Naive thymus-derived CD4-positive, alpha-beta T cell (primary cell): ENCODE data around the gene ATP6V0E1. TPM values are rescaled to one million over a fixed set of nuclear protein-coding genes. Genes with fewer than 3 reads are reported as not detected.

ENCODE experiments used
- ATAC-seq: fragments of 150-1000 bp; cut with Tn5 transposase; 2 replicates; pipeline ENCODE4 v1.10.0; 2021; ENCODE audit warnings: mild to moderate bottlenecking, moderate library complexity
- CTCF ChIA-PET: fragments of 350-600 bp; sonication (Branson Sonifier 250); formaldehyde crosslinking; loops from one replicate; lab custom pipeline; 2021; ENCODE audit warnings: antibody characterized with exemption; lab: Charles Lee
- POLR2A ChIA-PET: fragments of 350-600 bp; sonication (Branson Sonifier 250); formaldehyde crosslinking; loops from one replicate; lab custom pipeline; 2021; ENCODE audit warnings: antibody characterized with exemption, inconsistent platforms; lab: Charles Lee
- DNase-seq, 9 donors: peaks; one replicate each; pipeline versions ENCODE4 v3.0.0 to v3.0.0-alpha.2; 2020 to 2022; ENCODE audit warnings: mixed read lengths in 1 of 9
- H3K27ac ChIP-seq: one replicate; pipeline ENCODE4 v1.7.0; 2013; ENCODE audit warnings: mild to moderate bottlenecking, low read depth, low read length, moderate library complexity
- H3K27me3 ChIP-seq, 2 donors: one replicate each; pipeline ENCODE4 v1.7.0; 2013; ENCODE audit warnings: low read length in 2 of 2, mild to moderate bottlenecking in 2 of 2, moderate library complexity in 2 of 2; ENCODE audit not compliant: control insufficient read depth in 2 of 2, insufficient read depth in 2 of 2
- H3K36me3 ChIP-seq, 3 experiments: 1 replicate in 2 of 3; 2 replicates in 1 of 3; pipeline ENCODE4 v1.7.0; 2013; ENCODE audit warnings: low read length in 3 of 3, mild to moderate bottlenecking in 3 of 3, moderate library complexity in 1 of 3; ENCODE audit not compliant: insufficient read depth in 3 of 3, control insufficient read depth in 2 of 3
- H3K4me1 ChIP-seq, 2 donors: one replicate each; pipeline ENCODE4 v1.7.0; 2013; ENCODE audit warnings: low read length in 2 of 2, mild to moderate bottlenecking in 2 of 2, moderate library complexity in 1 of 2; ENCODE audit not compliant: control insufficient read depth in 2 of 2, insufficient read depth in 2 of 2
- H3K4me3 ChIP-seq: 2 replicates; pipeline ENCODE4 v1.7.0; 2013; ENCODE audit warnings: mild to moderate bottlenecking, low read length
- H3K9me3 ChIP-seq, 3 experiments: 1 replicate in 2 of 3; 2 replicates in 1 of 3; pipeline ENCODE4 v1.7.0; 2013; ENCODE audit warnings: low read length in 3 of 3; ENCODE audit not compliant: control insufficient read depth in 2 of 3
- H3K27ac Mint-ChIP-seq, 9 donors: one replicate each; pipeline ENCODE4 v1.8.0; 2020 to 2022; ENCODE audit warnings: mixed read lengths in 9 of 9, mild to moderate bottlenecking in 8 of 9, moderate library complexity in 5 of 9, inconsistent platforms in 2 of 9
- H3K27me3 Mint-ChIP-seq, 5 donors: one replicate each; pipeline ENCODE4 v1.8.0; 2021 to 2022; ENCODE audit warnings: mixed read lengths in 5 of 5, mild to moderate bottlenecking in 1 of 5
- H3K36me3 Mint-ChIP-seq, 5 donors: one replicate each; pipeline ENCODE4 v1.8.0; 2020 to 2022; ENCODE audit warnings: mixed read lengths in 5 of 5, mild to moderate bottlenecking in 3 of 5, inconsistent platforms in 1 of 5
- H3K4me1 Mint-ChIP-seq, 7 donors: one replicate each; pipeline ENCODE4 v1.8.0; 2020 to 2022; ENCODE audit warnings: mixed read lengths in 7 of 7, mild to moderate bottlenecking in 3 of 7, inconsistent platforms in 1 of 7
- H3K4me3 Mint-ChIP-seq, 10 donors: one replicate each; pipeline ENCODE4 v1.8.0; 2020 to 2022; ENCODE audit warnings: mild to moderate bottlenecking in 10 of 10, mixed read lengths in 10 of 10, moderate library complexity in 6 of 10, inconsistent platforms in 2 of 10
- H3K9me3 Mint-ChIP-seq, 11 donors: one replicate each; pipeline ENCODE4 v1.8.0; 2020 to 2022; ENCODE audit warnings: mixed read lengths in 11 of 11, mild to moderate bottlenecking in 4 of 11, inconsistent platforms in 1 of 11, moderate library complexity in 1 of 11
- intact Hi-C, 2 donors: fragments of 100-400 bp; cut with micrococcal nuclease; formaldehyde crosslinking; loops; one replicate each; pipeline ENCODE4 v1.15.1; 2023
- polyA plus RNA-seq, 2 donors: library from polyadenylated mRNA; unstranded; fragments of 300-500 nt; fragmentation: Illumina TruSeq; gene quantifications; one replicate each; pipeline ENCODE4 v1.2.3, GENCODE V29; 2021
- total RNA-seq, 6 experiments: library from RNA in 5 of 6; stranded (reverse) in 5 of 6; gene quantifications; 1 replicate in 5 of 6; 2 replicates in 1 of 6; pipeline ENCODE4 v1.2.3 and lab custom pipeline; 2021 to 2026

ATP6V0E1 gene
- total and polyA plus RNA-seq, 7 experiments from 2014 or later, result 61.8 to 455 (median 142) TPM

DNA sequence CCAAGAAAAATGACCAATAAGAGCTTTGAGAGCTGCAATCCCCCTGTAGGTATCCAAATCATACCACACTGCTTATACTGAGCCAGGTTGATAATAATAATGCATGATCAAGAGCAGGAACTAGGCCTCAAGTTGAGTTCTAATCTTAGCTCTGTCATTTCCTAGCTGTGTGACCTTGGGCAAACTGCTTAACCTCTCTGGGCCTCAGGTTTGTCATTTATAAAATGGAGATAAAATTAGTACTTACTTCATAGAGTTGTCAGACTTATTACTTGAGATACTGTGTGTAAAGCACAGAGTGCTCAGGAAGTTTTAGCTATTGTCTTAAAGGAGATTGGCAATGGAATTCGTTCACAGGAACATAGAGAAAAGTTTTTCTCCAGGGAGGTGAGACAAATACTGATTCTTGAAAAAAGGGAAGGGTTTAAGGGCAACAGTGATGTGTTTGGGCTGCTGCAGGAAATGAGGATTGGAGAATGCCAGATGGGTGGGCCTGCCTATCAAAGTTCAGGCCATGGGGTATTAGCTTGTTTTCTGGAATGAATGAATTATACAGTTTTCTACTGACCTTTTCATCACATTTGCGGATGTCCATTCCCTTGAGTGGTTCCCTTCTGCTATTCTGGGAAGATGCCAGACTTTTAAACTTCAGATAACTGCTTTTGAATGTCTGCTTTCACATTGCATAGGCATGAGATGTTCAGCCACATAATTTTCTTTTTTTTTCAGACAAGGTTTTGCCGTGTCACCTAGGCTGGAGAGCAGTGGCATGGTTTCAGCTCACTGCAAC is 10.2 kb upstream of the ATP6V0E1 start:
- Mint-ChIP-seq H3K36me3 (peaks cover 0 to 15% (median 12%) of the 10 kb centered on the region in 5 donors), H3K4me3 (no peak overlapping the region), H3K27ac (no peak overlapping the region), H3K27me3 (peaks cover 0 to 6% (median 0%) of the 10 kb centered on the region in 5 donors), H3K9me3 (peaks cover 0 to 2% (median 0%) of the 10 kb centered on the region in 11 donors), H3K4me1 (peaks cover 0 to 4% (median 0%) of the 10 kb centered on the region in 7 donors)
- peaks cover 0 to 21% (median 0%) of the 10 kb centered on the region in 3 experiments for H3K36me3 ChIP-seq
- ChIA-PET POLR2A (interaction anchor here (0.6 to 1.2 kb wide), 3 partner anchors 66 to 113 kb away, joined by 3 read pairs; no protein-coding TSS in a partner anchor), CTCF (no interaction called here)
- ATAC-seq, result no peak
- no peaks in the 10 kb centered on the region for H3K27me3 ChIP-seq
- intact Hi-C loops, result no loop called here
- no peaks in the 10 kb centered on the region for H3K9me3 ChIP-seq
- no peak overlapping the region for H3K27ac ChIP-seq
- H3K4me3 ChIP-seq, result no peak overlapping the region
- no peaks in the 10 kb centered on the region for H3K4me1 ChIP-seq
- DNase-seq, result no peak

GRCh38 chr5:172973931-172974330 is 9.6 kb upstream of the ATP6V0E1 start:
- Histone ChIP-seq H3K4me1 (no peaks in the 10 kb centered on the region), H3K4me3 (no peak overlapping the region), H3K27ac (no peak overlapping the region), H3K9me3 (no peaks in the 10 kb centered on the region), H3K27me3 (no peaks in the 10 kb centered on the region), H3K36me3 (peaks cover 0 to 14% (median 0%) of the 10 kb centered on the region in 3 experiments)
- ATAC-seq (no peak), DNase-seq (no peak)
- Mint-ChIP-seq H3K27ac (no peak overlapping the region), H3K9me3 (peaks cover 0 to 2% (median 0%) of the 10 kb centered on the region in 11 donors), H3K4me3 (no peak overlapping the region), H3K27me3 (peaks cover 0 to 6% (median 0%) of the 10 kb centered on the region in 5 donors), H3K36me3 (peaks cover 0 to 12% (median 11%) of the 10 kb centered on the region in 5 donors), H3K4me1 (peaks cover 0 to 9% (median 4%) of the 10 kb centered on the region in 7 donors)
- CTCF ChIA-PET, result no interaction called here
- intact Hi-C loops, result no loop called here
- POLR2A ChIA-PET, result interaction anchor here (0.6 to 1.2 kb wide), 2 partner anchors 65 to 91 kb away, joined by 3 read pairs; no protein-coding TSS in a partner anchor

- Histone ChIP-seq H3K4me1 (no peaks in the 10 kb centered on the region), H3K9me3 (no peaks in the 10 kb centered on the region), H3K27me3 (no peaks in the 10 kb centered on the region), H3K27ac (no peak overlapping the region), H3K36me3 (peaks cover 0 to under 1% (median 0%) of the 10 kb centered on the region in 3 experiments), H3K4me3 (no peak overlapping the region)
- CTCF ChIA-PET, result no interaction called here
- H3K36me3 Mint-ChIP-seq, result peaks cover 0 to 5% (median under 1%) of the 10 kb centered on the region in 5 donors
- H3K4me1 Mint-ChIP-seq, result peaks cover 0 to 9% (median 4%) of the 10 kb centered on the region in 7 donors
- peaks cover 0 to 6% (median 0%) of the 10 kb centered on the region in 5 donors for H3K27me3 Mint-ChIP-seq
- no peak overlapping the region for H3K4me3 Mint-ChIP-seq
- ATAC-seq (no peak), DNase-seq (no peak)
- H3K27ac Mint-ChIP-seq, result no peak overlapping the region
- POLR2A ChIA-PET, result no interaction called here
- H3K9me3 Mint-ChIP-seq, result peaks cover 0 to 2% (median 0%) of the 10 kb centered on the region in 11 donors
- intact Hi-C loops, result no loop called here
Observed at GRCh38 chr5:172975289-172975688, 8.3 kb upstream of the ATP6V0E1 start.

GRCh38 chr5:172979778-172980177 is 3.8 kb upstream of the ATP6V0E1 start:
- Mint-ChIP-seq H3K27me3 (peaks cover 0 to 6% (median 0%) of the 10 kb centered on the region in 5 donors), H3K4me3 (no peak overlapping the region), H3K4me1 (peaks cover 6 to 35% (median 17%) of the 10 kb centered on the region in 7 donors), H3K36me3 (peaks cover 0 to 2% (median 0%) of the 10 kb centered on the region in 5 donors), H3K9me3 (peaks cover 0 to 2% (median 0%) of the 10 kb centered on the region in 11 donors), H3K27ac (peak overlapping the region in 3 of 9 donors; percentile 53 to 57 (median 57))
- Histone ChIP-seq H3K9me3 (no peaks in the 10 kb centered on the region), H3K36me3 (peaks cover 0 to 5% (median 0%) of the 10 kb centered on the region in 3 experiments), H3K27me3 (no peaks in the 10 kb centered on the region), H3K4me1 (peaks cover 7 to 9% of the 10 kb centered on the region in 2 donors), H3K4me3 (no peak overlapping the region), H3K27ac (no peak overlapping the region)
- DNase-seq, result no peak
- no peak for ATAC-seq
- CTCF ChIA-PET, result interaction anchor here (0.8 to 3.3 kb wide), 4 partner anchors 15 to 222 kb away, joined by 3 to 20 read pairs (median 4); partner anchors contain the start of gene BNIP1
- POLR2A ChIA-PET, result interaction anchor here (1.2 kb wide), 1 partner anchor 163 kb away, joined by 4 read pairs; no protein-coding TSS in a partner anchor
- intact Hi-C loops, result loop anchor here (5.0 kb wide), 4 partner anchors 58 to 938 kb away; partner anchors contain the start of genes BOD1 (in 1 of the 2) and CPEB4 (in 1 of the 2)

DNA sequence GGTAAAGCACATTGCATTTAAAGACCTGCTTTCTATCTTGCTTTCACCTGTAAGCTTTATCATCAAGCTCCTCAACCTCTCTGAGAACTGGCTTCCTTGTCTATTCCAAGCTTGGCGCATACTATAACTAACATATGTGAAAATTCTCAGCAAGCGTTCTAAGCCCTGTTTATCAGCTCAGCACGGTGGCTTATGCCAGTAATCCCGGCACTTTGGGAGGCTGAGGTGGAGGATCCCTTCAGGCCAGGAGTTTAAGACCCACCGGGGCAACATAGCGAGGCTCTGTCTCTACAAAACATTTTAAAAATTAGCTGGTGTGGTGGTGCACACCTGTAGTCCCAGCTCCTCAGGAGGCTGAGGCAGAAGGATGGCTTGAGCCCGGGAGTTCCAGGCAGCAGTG is 1.6 kb upstream of the ATP6V0E1 start:
- H3K9me3 Mint-ChIP-seq, result peaks cover 0 to 2% (median 0%) of the 10 kb centered on the region in 11 donors
- H3K27me3 Mint-ChIP-seq, result no peaks in the 10 kb centered on the region
- ATAC-seq, result no peak
- peak overlapping the region in 7 of 9 donors; percentile 11 to 95 (median 75) for H3K27ac Mint-ChIP-seq
- Histone ChIP-seq H3K27me3 (no peaks in the 10 kb centered on the region), H3K9me3 (no peaks in the 10 kb centered on the region), H3K4me3 (no peak overlapping the region), H3K36me3 (peaks cover 0 to 9% (median 0%) of the 10 kb centered on the region in 3 experiments), H3K27ac (peak overlapping the region; percentile 92), H3K4me1 (peaks cover 14 to 20% of the 10 kb centered on the region in 2 donors)
- no peak for DNase-seq
- ChIA-PET POLR2A (interaction anchor here (1.3 to 1.8 kb wide), 3 partner anchors 21 to 163 kb away, joined by 4 to 7 read pairs (median 6); partner anchors contain the start of genes BNIP1 and RPL26L1), CTCF (interaction anchor here (0.7 to 4.4 kb wide), 4 partner anchors 53 to 239 kb away, joined by 3 to 22 read pairs (median 3); partner anchors contain the start of gene BNIP1)
- H3K4me3 Mint-ChIP-seq, result peak overlapping the region in 1 of 10 donors; percentile 43
- H3K36me3 Mint-ChIP-seq, result peaks cover 0 to 12% (median 6%) of the 10 kb centered on the region in 5 donors
- peaks cover 20 to 55% (median 36%) of the 10 kb centered on the region in 7 donors for H3K4me1 Mint-ChIP-seq
- intact Hi-C loops, result loop anchor here (2.0 to 5.0 kb wide), 5 partner anchors 55 to 975 kb away; partner anchors contain the start of genes BOD1 (in 1 of the 2), CPEB4 (in 1 of the 2) and FBXW11 (in 1 of the 2)
